WTC11 (cell line): ENCODE measurements around the gene GAL3ST3. TPM values are rescaled to one million over a fixed set of nuclear protein-coding genes. Genes with fewer than 3 reads are reported as not detected.
A peak's percentile ranks its signal among the peaks of the same experiment; 100 is the strongest.
"Not testable (repeated sequence)": the region's sequence is repeated elsewhere in the genome, so short reads cannot be mapped to it uniquely, and the experiment has no call there.

Experiments used
- ATAC-seq: fragments of 200-7000 bp; cut with Tn5 transposase; 2 replicates; pipeline ENCODE4 v1.10.0; 2021; ENCODE audit warnings: mild to moderate bottlenecking, moderate library complexity
- CTCF ChIA-PET: fragments of 300-600 bp; sonication (Branson Sonifier 250); formaldehyde crosslinking; loops from one replicate; lab custom pipeline; 2021; ENCODE audit warnings: antibody characterized with exemption; lab: Charles Lee
- POLR2A ChIA-PET: fragments of 350-600 bp; sonication (Branson Sonifier 250); formaldehyde crosslinking; loops from one replicate; lab custom pipeline; 2021; ENCODE audit warnings: antibody characterized with exemption; lab: Charles Lee
- DNase-seq: peaks from one replicate; pipeline ENCODE4 v3.0.0; 2021; ENCODE audit warnings: low spot score
- H3K27ac Mint-ChIP-seq: 2 replicates; pipeline ENCODE4 v1.8.0; 2021; ENCODE audit warnings: mixed read lengths
- H3K27me3 Mint-ChIP-seq: 2 replicates; pipeline ENCODE4 v1.8.0; 2021; ENCODE audit warnings: low read depth, mild to moderate bottlenecking, moderate library complexity, mixed read lengths
- H3K36me3 Mint-ChIP-seq: 2 replicates; pipeline ENCODE4 v1.8.0; 2021; ENCODE audit warnings: mixed read lengths
- H3K4me1 Mint-ChIP-seq: 2 replicates; pipeline ENCODE4 v1.8.0; 2022; ENCODE audit warnings: mixed read lengths
- H3K4me3 Mint-ChIP-seq: 2 replicates; pipeline ENCODE4 v1.8.0; 2021; ENCODE audit warnings: mild to moderate bottlenecking, moderate library complexity, mixed read lengths
- H3K9me3 Mint-ChIP-seq: 2 replicates; pipeline ENCODE4 v1.8.0; 2021; ENCODE audit warnings: mixed read lengths
- AFF4 ChIP-seq: sonication (generic); formaldehyde crosslinking; IDR thresholded peaks from 2 replicates; pipeline ENCODE4 v1.8.1; 2023; ENCODE audit warnings: mild to moderate bottlenecking, missing genetic modification reagents, borderline replicate concordance
- CREB1 ChIP-seq: sonication (generic); formaldehyde crosslinking; IDR thresholded peaks from 2 replicates; pipeline ENCODE4 v1.8.0; 2023; ENCODE audit warnings: mild to moderate bottlenecking, missing genetic modification reagents
- FOXJ3 ChIP-seq: sonication (generic); formaldehyde crosslinking; IDR thresholded peaks from 2 replicates; pipeline ENCODE4 v1.9.0; 2021; ENCODE audit warnings: missing genetic modification reagents, mild to moderate bottlenecking, borderline replicate concordance
- FOXK1 ChIP-seq: sonication (generic); formaldehyde crosslinking; IDR thresholded peaks from 2 replicates; pipeline ENCODE4 v1.8.0; 2022; ENCODE audit warnings: mild to moderate bottlenecking, moderate library complexity, missing genetic modification reagents
- FOXP4 ChIP-seq: sonication (generic); formaldehyde crosslinking; IDR thresholded peaks from 2 replicates; pipeline ENCODE4 v1.8.0; 2022; ENCODE audit warnings: mild to moderate bottlenecking, missing genetic modification reagents
- GRHL2 ChIP-seq: fragments of 250-450 bp; sonication (Bioruptor Pico); IDR thresholded peaks from 2 replicates; pipeline ENCODE4 v1.8.0; 2022; ENCODE audit warnings: mild to moderate bottlenecking, moderate library complexity; ENCODE audit not compliant: insufficient replicate concordance, severe bottlenecking
- NFATC4 ChIP-seq: fragments of 250-450 bp; sonication (Bioruptor Pico); IDR thresholded peaks from 2 replicates; pipeline ENCODE4 v1.9.0; 2021; ENCODE audit warnings: mild to moderate bottlenecking
- NFE2L1 ChIP-seq: sonication (generic); formaldehyde crosslinking; IDR thresholded peaks from 2 replicates; pipeline ENCODE4 v1.8.1; 2023; ENCODE audit warnings: missing genetic modification reagents
- RORB ChIP-seq: fragments of 250-450 bp; sonication (Bioruptor Pico); IDR thresholded peaks from 2 replicates; pipeline ENCODE4 v1.9.0; 2021; ENCODE audit warnings: mild to moderate bottlenecking
- SOX15 ChIP-seq: fragments of 250-450 bp; sonication (Bioruptor Pico); IDR thresholded peaks from 2 replicates; pipeline ENCODE4 v1.9.0; 2021; ENCODE audit warnings: mild to moderate bottlenecking
- TCF7 ChIP-seq: sonication (generic); formaldehyde crosslinking; IDR thresholded peaks from 2 replicates; pipeline ENCODE4 v1.8.0; 2022; ENCODE audit warnings: mild to moderate bottlenecking, low read depth, missing genetic modification reagents, moderate library complexity
- ZNF121 ChIP-seq: sonication (generic); formaldehyde crosslinking; IDR thresholded peaks from 2 replicates; pipeline ENCODE4 v1.8.0; 2023; ENCODE audit warnings: missing genetic modification reagents
- ZNF138 ChIP-seq: sonication (generic); formaldehyde crosslinking; conservative IDR thresholded peaks from 2 replicates; pipeline ENCODE4 v1.8.1; 2022; ENCODE audit warnings: mild to moderate bottlenecking, moderate library complexity, missing genetic modification reagents
- ZNF671 ChIP-seq: fragments of 250-450 bp; sonication (Bioruptor Pico); IDR thresholded peaks from 2 replicates; pipeline ENCODE4 v1.8.0; 2021; ENCODE audit warnings: mild to moderate bottlenecking
- total RNA-seq: library from RNA; stranded (reverse); gene quantifications from 3 replicates; pipeline ENCODE4 v1.2.3, GENCODE V29; 2021
- TF ChIP-seq, protein P1 (sequence below): sonication (generic); formaldehyde crosslinking; IDR thresholded peaks from 2 replicates; pipeline ENCODE4 v1.8.0; 2022; ENCODE audit warnings: missing genetic modification reagents

GAL3ST3 gene
- total RNA-seq, 1 experiment from 2014 or later: 21.3 TPM

- TF ChIP-seq NFE2L1: no peak
- no peaks in the 10 kb centered on the region for H3K4me1 Mint-ChIP-seq
- DNase-seq (no peak), ATAC-seq (no peak)
- H3K9me3 Mint-ChIP-seq: no peaks in the 10 kb centered on the region
- no peak overlapping the region for H3K27ac Mint-ChIP-seq
- H3K27me3 Mint-ChIP-seq: no peaks in the 10 kb centered on the region
- ChIA-PET POLR2A (no interaction called here), CTCF (interaction anchor here (1.0 to 1.5 kb wide), 2 partner anchors 61 to 141 kb away, joined by 5 read pairs; no protein-coding TSS in a partner anchor)
- H3K36me3 Mint-ChIP-seq: no peaks in the 10 kb centered on the region
- no peak overlapping the region for H3K4me3 Mint-ChIP-seq
Measured at GRCh38 chr11:66081505-66081904, 32.5 kb upstream of the GAL3ST3 start.

- ATAC-seq: no peak
- no peaks in the 10 kb centered on the region for H3K36me3 Mint-ChIP-seq
- ChIA-PET CTCF (interaction anchor here (1.5 kb wide), 1 partner anchor 142 kb away, joined by 5 read pairs; no protein-coding TSS in a partner anchor), POLR2A (no interaction called here)
- H3K9me3 Mint-ChIP-seq: no peaks in the 10 kb centered on the region
- H3K4me3 Mint-ChIP-seq: no peak overlapping the region
- no peak for TF ChIP-seq ZNF138
- TF ChIP-seq SOX15 (CRISPR knock-in tag): no peak
- TF ChIP-seq NFATC4 (CRISPR knock-in tag): no peak
- TF ChIP-seq RORB (CRISPR knock-in tag): no peak
- TF ChIP-seq ZNF121 (CRISPR knock-in tag): no peak
- TF ChIP-seq ZNF671 (CRISPR knock-in tag): no peak
- TF ChIP-seq FOXJ3: no peak
- TF ChIP-seq, protein P1, sequence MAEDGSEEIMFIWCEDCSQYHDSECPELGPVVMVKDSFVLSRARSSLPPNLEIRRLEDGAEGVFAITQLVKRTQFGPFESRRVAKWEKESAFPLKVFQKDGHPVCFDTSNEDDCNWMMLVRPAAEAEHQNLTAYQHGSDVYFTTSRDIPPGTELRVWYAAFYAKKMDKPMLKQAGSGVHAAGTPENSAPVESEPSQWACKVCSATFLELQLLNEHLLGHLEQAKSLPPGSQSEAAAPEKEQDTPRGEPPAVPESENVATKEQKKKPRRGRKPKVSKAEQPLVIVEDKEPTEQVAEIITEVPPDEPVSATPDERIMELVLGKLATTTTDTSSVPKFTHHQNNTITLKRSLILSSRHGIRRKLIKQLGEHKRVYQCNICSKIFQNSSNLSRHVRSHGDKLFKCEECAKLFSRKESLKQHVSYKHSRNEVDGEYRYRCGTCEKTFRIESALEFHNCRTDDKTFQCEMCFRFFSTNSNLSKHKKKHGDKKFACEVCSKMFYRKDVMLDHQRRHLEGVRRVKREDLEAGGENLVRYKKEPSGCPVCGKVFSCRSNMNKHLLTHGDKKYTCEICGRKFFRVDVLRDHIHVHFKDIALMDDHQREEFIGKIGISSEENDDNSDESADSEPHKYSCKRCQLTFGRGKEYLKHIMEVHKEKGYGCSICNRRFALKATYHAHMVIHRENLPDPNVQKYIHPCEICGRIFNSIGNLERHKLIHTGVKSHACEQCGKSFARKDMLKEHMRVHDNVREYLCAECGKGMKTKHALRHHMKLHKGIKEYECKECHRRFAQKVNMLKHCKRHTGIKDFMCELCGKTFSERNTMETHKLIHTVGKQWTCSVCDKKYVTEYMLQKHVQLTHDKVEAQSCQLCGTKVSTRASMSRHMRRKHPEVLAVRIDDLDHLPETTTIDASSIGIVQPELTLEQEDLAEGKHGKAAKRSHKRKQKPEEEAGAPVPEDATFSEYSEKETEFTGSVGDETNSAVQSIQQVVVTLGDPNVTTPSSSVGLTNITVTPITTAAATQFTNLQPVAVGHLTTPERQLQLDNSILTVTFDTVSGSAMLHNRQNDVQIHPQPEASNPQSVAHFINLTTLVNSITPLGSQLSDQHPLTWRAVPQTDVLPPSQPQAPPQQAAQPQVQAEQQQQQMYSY (CRISPR knock-in tag): no peak
- TF ChIP-seq FOXK1: no peak
- TF ChIP-seq CREB1 (CRISPR knock-in tag): no peak
- no peak for TF ChIP-seq AFF4 (CRISPR knock-in tag)
- no peak for TF ChIP-seq TCF7 (CRISPR knock-in tag)
- no peak for TF ChIP-seq GRHL2 (CRISPR knock-in tag)
- TF ChIP-seq FOXP4: no peak
- TF ChIP-seq, all 79 proteins: peak for 0
- H3K27ac Mint-ChIP-seq: 0 out of 2 replicates have a peak overlapping the region, but pooled peaks have one; percentile 43
- no peak for DNase-seq
- H3K27me3 Mint-ChIP-seq: no peaks in the 10 kb centered on the region
- H3K4me1 Mint-ChIP-seq: no peaks in the 10 kb centered on the region
Measured at GRCh38 chr11:66080055-66080817, 31.3 kb upstream of the GAL3ST3 start.

GRCh38 chr11:66078949-66079348, 30.0 kb upstream of the GAL3ST3 start:
- CTCF ChIA-PET: interaction anchor here (1.0 kb wide), 1 partner anchor 299 kb away, joined by 3 read pairs; no protein-coding TSS in a partner anchor
- H3K4me1 Mint-ChIP-seq, H3K27me3 Mint-ChIP-seq, H3K9me3 Mint-ChIP-seq, ATAC-seq, H3K4me3 Mint-ChIP-seq, H3K36me3 Mint-ChIP-seq, DNase-seq, POLR2A ChIA-PET, H3K27ac Mint-ChIP-seq: not testable (repeated sequence)
